Measurements from ENCODE around the gene SERP1.

SERP1 gene

DNA sequence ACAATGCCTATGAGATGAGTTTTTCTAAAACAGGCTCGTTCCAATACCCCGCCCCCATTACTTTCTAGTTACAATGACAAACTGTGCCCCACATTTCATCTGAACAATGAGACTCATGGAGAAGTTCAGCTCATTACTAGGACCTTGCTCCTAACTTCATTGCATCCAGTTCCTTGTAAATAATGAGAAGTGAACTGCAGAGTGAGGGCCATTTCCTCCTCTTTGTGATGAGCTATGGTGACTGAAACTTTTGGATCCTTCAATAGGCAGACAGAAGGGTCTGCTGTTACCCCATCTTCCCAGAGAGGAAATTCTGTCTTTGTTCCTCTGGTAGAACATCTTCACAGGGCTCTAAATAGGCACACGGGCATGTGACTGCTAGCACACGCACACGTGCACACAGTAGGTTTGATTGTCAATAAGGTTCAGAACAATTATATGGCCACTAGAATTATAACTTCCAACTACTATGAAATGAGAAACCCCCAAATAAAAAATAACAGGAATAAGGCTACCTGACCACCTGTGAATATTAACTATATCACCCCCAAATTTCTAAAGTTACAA is 51.8 kb downstream of the SERP1 start:
- in situ Hi-C loops (cut with MboI; ENCODE audit: low sequenced_read_pairs): loop anchor here (10.0 kb wide), 1 partner anchor 270 kb away; no protein-coding TSS in a partner anchor
